Measurements from ENCODE around the gene CALHM1.
"Not testable (repeated sequence)": the region's sequence is repeated elsewhere in the genome, so short reads cannot be mapped to it uniquely, and the experiment has no call there.

DNA sequence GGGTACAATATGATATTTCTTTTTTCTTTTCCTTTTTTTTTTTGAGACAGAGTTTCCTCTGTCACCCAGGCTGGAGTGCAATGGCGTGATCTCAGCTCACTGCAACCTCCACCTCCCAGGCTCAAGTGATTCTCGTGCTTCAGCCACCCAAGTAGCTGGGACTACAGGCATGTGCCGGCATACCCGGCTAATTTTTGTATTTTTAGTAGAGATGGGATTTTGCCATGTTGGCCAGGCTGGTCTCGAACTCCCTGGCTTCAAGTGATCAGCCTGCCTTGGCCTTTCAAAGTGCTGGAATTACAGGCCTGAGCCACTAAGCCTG is 41.6 kb downstream of the CALHM1 start:
- TF ChIP-seq, protein P1, sequence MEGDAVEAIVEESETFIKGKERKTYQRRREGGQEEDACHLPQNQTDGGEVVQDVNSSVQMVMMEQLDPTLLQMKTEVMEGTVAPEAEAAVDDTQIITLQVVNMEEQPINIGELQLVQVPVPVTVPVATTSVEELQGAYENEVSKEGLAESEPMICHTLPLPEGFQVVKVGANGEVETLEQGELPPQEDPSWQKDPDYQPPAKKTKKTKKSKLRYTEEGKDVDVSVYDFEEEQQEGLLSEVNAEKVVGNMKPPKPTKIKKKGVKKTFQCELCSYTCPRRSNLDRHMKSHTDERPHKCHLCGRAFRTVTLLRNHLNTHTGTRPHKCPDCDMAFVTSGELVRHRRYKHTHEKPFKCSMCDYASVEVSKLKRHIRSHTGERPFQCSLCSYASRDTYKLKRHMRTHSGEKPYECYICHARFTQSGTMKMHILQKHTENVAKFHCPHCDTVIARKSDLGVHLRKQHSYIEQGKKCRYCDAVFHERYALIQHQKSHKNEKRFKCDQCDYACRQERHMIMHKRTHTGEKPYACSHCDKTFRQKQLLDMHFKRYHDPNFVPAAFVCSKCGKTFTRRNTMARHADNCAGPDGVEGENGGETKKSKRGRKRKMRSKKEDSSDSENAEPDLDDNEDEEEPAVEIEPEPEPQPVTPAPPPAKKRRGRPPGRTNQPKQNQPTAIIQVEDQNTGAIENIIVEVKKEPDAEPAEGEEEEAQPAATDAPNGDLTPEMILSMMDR (conservative IDR thresholded peaks at IDR 0.05; ENCODE audit: low read length), result not testable (repeated sequence)
- TF ChIP-seq EZH2phosphoT487 (IDR thresholded peaks at IDR 0.05; ENCODE audit: borderline replicate concordance), result not testable (repeated sequence)
